ENCODE results near the gene VCL.
"Not testable (repeated sequence)": the region's sequence is repeated elsewhere in the genome, so short reads cannot be mapped to it uniquely, and the experiment has no call there.

VCL gene

DNA sequence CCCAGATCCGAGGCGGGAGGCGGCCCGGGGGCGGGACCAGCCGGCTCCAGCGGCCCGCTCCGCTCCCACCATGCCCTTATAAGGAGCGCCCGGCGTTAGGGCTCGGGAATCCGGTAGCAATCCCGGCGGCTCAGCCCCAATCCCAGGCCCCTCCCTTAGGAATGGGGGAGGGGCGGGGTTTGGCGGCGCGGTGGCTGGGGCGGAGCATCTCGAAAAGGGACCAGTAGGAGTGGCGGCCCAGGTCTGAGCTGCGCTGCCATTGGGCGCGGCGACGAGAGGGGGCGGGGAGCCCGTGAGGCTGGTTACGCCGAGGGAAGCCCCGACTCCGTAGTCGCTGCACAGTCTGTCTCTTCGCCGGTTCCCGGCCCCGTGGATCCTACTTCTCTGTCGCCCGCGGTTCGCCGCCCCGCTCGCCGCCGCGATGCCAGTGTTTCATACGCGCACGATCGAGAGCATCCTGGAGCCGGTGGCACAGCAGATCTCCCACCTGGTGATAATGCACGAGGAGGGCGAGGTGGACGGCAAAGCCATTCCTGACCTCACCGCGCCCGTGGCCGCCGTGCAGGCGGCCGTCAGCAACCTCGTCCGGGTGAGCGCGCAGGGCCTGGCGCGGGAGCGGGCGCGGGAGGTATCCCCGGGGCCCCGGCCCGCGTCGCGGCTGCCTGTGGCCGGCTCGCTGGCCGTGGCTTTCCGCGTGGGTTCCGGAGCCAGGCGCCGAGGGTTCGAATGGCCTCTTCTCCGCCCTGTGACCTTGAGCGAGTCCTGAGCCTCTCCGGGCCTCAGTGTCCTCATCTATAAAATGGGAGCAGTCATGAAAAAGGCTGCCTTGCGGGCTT, at the start of gene VCL:
Gene VCL, plus strand, starts transcription at position 330 of the 836 bp plus-strand sequence. Its CDS starts 92 bp downstream, at position 422.
- DNase-seq, result peak; percentile 77

DNA sequence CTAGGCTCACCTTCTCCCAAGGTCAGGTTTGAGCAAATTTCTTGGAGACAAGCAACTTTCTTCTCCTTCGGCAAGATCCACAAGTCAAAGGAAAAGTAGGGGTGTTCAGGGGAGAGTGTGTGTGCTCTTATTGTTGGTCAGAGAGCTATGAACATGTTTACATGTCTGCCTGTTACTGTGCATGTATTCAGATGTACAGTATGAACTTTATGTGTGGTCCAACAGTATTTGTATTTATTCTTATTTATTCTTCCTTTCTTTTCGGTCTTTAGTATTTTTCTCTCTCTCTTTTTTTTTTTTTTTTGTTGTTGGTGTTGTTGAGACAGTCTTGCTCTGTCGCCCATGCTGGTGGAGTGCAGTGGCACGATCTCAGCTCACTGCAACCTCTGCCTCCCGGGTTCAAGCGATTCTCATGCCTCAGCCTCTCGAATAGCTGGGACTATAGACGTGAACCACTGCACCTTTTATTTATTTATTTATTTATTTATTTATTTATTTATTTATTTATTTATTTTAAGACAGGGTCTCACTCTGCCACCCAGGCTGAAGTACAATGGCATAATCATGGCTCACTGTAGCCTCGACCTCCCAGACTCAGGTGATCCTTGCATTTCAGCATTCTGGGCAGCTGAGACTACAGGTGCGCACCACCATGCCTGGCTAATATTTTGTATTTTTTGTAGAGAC, 48.8 kb upstream of the VCL start:
- no peak for DNase-seq

DNA sequence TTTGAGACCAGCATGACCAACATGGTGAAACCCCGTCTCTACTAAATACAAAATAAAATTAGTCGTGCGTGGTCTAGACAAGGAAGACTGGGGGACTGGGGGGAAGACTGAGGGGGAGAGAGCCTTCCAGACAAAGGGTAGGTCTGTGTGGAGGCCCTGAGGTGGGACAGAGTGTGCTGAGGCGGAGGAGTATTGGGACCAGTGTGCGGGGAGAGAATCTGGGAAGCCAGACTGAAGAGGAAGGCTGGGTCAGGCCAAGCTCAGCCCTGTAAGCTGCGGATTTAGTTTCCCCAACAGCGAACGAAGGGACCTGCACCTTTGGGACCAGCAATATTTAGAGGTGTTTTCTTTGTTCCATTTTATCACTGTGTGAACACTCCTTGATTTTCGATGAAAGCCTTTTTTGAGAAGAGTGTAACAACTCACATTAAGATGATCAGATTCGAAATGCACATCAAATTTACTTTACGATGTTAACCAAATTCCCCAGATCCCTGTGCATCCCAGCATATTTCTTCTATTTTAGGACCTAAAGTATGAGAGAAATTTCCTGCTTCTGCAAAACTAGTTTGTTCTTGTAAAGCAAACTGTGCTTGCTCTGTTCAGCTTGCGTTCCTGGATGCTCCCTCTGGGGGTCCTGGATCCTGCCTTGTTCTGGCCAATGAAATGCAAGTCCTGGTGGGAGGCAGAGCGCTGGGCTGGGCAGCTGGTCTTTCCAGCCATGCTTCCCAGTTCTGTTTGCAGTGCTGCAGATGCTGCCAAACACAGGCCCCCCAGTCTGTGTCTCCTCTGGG, 47.6 kb upstream of the VCL start:
- no peak for DNase-seq

DNA sequence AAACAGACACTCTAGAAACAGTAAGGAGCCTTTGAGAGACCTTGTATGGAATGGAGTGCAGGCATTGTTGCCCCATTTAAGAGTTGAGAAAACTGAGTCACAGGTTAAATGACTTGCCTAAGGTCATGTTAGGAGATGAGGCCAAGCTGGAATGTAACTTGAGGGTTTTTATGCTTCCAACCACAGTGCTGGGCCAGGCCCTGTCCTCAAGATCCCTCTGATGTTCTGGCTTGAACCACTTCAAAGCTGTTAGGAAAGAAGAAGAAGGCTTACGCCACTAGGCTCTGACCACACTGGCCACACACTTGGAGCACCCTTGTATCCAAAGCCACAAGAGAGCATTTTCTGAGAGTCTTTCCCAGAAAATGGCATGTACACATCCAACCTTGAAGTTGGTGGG, 44.3 kb upstream of the VCL start:
- DNase-seq, result no peak

DNA sequence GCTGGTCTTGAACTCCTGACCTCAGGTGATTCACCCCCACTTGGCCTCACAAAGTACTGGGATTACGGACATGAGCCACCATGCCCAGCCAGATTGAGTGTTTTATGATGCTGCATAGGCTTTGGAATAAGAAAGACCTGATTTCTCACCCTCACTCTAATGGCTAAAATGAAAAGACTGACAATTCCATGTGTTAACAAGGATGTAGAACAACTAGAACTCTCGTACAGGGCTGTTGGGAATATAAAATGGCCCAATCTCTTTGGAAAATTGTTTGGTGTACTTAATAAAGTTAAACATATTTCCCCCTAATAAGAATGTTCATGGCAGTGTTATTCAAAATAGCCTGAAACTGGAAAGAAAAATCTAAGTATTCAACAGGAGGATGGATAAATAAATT, 43.2 kb upstream of the VCL start:
- DNase-seq, result no peak

DNA sequence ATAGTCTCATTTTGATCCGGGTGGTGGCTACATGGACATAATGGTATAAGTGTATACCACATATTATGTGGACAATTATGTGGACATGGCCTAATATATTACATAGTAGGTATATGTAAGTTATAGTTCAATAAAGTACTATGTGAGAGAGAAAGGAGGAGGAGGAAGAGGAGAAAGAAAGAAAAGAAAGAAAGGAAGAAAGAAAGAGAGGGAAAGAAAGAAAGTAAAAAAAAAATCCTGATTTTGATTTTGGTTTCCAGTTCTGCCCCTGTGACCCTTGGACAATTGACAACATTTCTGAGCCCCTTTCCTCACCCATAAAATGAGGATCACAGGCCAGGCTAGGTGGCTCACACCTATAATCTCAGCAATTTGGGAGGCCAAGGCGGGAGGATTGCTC, 42.2 kb upstream of the VCL start:
- no peak for DNase-seq

DNA sequence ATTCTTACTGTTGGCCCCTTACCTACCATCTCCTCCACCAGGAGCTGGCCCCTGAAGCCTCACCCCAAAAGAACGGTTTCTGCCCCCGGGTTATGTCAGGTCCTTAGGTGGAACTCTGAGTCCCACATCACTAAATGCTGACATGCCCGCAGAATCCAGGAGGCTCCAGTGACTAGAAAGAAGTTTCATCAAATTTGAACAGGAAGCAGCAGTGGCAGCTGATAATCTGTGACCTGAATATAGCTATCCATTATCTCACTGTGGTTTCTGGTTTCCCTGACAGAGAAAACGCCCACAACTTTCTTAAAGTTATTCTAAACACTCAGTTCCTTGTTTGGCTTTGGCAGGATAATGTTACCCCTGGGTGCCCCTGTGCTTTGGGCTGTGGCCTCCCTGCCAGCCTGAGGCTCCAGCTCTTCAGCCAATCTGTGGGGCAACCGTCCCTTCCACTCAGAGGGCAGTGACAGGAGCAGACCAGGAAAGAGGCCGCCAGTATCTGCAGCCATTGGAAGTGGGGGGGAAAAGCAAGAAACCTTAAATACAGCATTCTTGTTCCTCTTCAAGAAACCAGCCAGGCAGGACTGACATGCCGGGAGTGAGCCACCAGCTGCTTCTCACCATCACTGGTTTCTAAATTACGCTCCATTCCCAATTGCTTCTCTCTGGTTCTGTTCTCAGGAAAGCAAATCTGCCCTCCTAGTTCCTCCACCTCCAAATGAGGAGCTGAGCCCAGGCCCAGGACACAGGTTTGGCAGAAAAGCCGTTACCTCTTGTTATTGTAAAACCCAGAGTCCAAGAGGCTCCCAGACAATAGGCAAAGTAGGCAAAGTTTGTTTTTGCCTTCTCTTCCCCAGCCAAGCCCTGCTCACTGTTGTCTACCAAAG, 41.2 kb upstream of the VCL start:
- no peak for DNase-seq

DNA sequence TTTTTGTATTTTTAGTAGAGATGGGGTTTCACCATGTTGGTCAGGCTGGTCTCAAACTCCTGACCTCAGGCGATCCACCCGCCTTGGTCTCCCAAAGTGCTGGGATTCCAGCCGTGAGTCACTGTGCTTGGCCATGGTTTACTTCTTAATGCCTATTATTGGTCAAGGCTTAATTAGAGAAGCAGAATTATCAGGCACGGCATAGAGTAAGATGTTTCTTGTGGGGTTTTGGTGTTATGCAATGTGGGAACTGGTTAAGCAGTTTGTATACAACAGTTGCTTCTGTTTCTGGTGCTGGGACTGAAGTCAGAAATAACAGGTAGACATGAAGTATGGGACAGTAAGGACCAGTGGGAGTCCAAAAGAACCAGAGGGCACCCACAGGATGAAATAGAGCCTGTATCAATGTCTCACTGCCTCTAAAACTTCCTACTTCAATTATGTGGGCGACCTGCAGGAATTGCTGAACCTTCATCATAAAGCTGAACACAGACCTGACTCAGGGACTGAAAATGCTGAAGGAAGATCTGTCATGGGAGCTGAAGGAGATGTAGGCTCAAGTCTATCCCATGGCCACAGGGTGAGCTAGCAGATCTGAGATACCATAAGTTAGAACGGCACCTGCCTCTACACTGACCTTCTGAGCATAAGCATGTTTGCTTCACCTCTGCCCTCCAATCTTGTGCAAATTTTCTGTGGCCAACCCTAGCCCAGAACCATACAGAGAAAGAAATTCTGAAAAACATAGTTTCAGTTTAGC, 38.3 kb upstream of the VCL start:
- DNase-seq, result no peak

DNA sequence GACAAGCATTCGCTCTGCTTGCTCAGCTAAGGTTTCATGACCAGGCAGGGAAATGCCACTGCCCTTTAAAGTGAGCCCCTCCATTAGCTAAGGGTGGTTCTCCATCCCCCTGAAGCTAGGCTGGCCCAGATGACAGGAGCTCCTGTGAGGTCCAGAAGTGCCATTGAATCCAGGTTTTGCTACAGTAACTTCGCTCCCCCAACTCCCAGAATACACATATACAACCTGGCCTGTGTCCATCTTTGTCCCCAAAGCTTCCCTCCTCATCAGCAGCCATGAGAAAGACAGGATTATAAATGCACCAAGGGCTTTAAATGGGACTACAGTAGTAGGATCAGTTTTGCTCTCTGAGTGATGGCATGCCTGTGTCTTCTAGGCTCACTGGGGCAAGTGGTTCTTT, 35.5 kb upstream of the VCL start:
- DNase-seq, result no peak

DNA sequence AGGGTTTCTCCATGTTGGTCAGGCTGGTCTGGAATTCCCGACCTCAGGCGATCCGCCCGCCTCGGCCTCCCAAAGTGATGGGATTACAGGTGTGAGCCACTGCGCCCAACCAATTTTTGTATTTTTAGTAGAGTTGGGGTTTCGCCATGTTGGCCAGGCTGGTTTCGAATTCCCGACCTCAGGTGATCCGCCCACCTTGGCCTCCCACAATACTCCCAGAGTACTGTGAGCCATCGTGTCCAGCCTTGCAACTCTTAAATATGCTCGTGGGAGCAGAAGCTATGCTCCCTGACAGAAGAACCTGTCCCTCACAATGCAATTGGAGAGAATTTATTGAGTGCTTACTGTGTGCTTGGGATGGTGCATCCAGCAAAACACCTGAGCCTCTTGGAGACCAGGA, 34.4 kb upstream of the VCL start:
- not testable (repeated sequence) for DNase-seq

DNA sequence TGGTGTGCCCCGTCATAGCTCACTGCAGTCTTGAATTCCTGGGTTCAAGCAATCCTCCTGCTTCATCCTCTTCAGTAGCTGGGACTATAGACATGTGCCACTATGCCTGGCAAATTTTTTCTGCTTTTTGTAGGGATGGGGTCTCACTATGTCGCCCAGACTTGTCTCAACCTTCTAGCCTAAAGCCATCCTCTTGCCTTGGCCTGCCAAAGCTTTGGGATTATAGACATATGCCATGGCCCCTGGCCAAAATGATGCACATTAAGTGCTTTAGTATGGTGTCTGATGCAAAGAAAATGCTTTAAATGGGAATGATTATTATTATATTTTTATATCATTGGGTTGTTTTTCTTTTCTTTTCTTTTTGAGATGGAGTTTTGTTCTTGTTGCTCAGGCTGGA, 33.2 kb upstream of the VCL start:
- DNase-seq, result no peak

DNA sequence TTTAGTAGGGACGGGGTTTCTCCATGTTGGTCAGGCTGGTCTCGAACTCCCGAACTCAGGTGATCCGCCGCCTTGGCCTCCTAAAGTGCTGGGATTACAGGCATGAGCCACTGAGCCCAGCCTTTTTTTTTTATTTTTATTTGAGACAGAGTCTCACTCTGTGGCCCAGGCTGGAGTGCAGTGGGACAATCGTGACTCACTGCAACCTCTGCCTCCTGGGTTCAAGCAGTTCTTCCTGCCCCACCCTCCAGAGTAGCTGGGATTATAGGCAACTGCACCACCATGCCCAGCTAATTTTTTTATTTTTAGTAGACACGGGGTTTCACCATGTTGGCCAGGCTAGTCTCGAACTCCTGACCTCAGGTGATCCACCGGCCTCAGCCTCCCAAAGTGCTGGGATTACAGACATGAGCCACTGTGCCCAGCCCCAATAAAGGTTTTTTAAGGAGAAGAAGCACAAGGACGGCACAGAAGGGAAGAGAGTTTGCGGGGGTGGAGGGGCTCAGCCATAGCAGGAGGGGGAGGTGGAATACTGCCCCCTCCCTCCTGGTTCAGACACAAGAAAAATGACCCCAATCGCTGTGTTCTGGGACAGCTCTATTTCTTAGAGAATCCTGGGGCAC, 32.5 kb upstream of the VCL start:
- DNase-seq, result not testable (repeated sequence)

DNA sequence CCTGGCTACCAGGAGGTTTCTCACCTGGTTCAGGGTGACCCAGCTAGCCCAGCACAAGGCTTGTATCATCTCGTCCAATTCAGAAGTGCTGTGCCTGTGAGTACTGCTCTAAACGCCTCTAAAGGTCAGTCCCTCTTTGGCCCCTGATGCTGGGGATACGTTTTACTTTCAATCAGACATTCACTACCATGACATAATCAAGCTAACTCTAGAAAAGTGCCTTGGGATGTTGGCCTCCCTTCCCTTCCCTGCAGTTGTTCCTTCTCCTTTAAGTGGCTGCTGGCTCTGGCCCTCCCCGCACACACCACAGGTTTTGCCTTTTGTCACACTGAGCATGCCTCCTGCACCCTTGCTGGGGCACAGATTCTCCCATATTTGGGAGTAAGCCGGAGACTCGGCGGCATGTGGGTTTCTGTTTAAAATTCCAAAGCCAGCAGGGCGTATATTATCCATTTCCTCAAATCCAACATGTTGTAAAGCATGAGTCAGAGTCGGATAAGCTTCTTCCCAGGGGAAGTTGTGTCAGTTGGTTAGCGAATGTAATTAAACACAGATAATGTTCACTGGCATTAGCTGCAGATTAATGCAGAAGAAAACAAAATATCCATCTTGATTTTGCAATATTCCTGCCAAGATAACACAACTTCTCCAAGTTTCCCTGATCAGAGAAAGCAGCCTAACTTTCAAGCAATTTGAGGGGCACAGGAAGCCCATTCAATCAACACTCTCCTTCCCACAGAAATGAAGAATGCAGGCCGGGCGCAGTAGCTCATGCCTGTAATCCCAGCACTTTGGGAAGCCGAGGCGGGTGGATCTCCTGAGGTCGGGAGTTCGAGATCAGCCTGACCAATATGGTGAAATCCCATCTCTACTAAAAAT, 31.8 kb upstream of the VCL start:
- no peak for DNase-seq

DNA sequence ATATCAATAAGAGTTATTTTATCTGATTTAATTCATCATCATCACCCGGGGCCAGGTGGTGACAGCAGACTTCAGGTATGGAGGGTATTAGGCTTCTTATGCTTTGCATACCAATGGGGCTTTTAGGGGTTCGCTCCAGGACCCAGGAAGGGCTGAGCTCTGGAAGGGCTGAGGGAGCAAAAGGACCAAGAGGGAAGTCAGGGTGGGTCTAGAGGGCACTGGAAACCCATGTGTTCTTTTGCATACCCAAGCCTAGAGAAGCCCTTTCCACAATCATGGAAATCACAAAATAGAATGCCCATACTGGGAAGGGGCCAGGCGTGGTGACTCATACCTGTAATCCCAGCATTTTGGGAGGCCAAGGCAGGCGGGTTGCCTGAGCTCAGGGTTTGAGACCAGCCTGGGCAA, 30.9 kb upstream of the VCL start:
- no peak for DNase-seq

DNA sequence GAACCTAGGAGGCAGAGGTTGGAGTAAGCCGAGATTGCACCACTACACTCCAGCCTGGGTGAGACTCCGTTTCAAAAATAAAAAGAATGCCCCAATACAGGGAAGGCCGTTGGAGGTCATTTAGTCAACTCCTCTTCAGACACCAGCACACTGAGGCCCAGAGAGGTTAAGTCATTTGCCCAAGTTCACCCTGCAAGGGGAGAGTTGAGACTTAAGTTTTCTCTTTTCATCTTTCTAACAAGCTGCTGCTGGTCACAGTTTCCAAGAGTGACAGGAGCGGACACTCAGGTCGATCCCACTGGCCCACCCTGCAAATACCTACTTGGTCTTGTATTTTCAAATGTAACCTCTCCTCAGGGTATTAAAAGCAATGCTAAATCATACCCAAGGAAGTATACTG, 30.4 kb upstream of the VCL start:
- no peak for DNase-seq

DNA sequence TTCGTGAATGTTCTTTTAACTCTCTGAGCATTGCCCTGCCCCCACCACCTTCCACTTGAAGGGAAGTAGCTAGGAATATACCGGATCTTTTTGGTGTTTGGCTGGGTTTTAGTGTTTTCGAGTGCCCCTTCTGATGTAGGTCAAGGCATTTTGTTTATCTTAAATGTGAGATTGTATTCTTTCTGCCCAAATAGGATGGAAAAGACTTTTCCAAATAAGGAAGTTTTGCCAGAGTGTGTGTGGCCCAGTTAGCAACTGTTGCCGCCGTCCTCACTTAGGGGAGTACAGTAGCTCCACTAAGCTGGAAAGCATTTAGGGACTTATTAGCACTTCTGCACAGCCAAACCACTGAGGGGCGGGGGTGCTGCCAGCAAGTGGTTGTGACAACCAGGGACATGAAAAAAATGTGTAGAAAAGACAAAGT, 29.8 kb upstream of the VCL start:
- DNase-seq, result no peak

DNA sequence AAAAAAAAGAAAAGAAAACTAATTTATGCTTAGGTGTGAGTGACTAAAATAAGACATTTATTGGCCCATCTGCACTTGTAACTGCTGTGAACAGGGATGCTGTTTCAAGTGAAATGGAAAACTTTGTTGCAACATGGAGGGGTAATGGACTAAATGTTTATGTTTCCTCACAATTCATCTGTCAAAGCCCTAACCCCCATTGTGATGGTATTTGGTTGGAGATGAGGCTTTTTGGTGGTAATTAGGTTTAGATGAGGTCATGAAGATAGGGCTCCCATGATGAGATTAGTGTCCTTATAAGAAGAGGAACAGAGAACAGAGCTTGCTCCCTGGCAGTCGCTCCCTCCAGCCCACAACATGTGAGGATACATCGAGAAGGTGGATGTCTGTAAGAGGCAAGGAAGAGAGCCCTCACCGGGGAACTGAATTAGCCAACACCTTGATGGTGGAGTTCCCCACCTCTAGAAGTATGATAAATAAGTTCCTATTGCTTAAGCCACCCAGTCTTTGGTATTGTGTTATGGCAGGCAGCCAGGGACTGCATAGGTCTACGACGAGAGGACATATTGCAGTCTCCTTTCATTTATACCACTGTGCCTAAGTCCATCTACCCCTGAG, 28.6 kb upstream of the VCL start:
- no peak for DNase-seq

DNA sequence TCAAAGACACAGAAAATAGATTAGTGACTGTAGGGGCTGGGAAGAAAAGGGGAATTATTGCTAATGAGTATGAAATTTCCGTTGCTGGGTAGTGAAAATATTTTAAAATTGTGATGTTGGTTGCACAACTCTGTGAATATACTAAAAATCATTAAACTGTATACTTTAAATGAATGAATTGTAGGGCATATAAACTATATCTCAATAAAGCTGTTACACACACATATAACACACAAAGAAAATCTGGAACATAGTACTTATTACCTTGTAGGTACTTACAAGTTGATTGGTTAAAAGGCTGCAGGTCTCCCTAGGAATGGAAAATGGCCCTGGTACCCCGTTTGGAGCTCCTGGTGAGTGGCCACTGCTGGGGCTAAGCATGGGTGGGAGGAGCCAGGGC, 27.1 kb upstream of the VCL start:
- DNase-seq, result no peak

DNA sequence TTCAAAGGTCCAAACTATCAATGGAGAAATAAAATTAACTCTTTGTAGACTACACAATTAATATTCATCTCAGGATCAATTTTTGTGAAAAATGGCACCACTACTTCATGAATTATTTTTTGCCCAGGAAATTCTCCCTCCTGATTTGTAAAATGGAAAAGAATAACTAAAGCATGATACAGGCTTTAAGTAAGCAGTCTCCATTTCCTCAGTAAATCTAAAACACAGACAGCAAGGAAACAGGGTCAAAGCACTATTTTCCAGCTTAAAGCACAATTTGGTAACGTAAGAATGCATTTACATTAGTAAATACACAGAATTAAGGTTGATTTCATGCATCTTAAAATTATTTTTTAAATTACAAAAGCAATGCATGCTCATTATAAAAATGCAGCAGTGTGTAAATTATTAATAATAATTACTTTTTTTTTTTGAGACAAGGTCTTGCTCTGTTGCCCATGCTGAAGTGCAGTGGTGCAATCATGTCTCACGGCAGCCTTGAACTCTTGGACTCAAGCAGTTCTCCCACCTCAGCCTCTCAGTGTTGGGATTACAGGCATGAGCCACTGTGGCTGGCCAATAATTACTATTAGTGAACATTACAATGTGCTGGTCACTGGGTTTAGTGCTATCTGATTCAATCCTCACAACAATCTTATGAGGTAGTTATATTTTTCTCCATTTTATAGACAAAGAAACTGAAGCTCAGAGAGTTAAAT, 26.1 kb upstream of the VCL start:
- no peak for DNase-seq
